Endothelial cell of umbilical vein (primary cell): ENCODE results near the gene SLC30A7. TPM values are rescaled to one million over a fixed set of nuclear protein-coding genes. Genes with fewer than 3 reads are reported as not detected.

Experiments
- BruUV-seq: library from RNA; stranded (reverse); fragments of 400-500 nt; replicated peaks from 2 replicates; lab custom pipeline; 2021; lab: Mats Ljungman, UMichigan
- CTCF ChIA-PET: fragments of 300-600, 350-600 bp; sonication (Branson Sonifier 250); formaldehyde crosslinking; loops from one replicate; lab custom pipeline; 2021; ENCODE audit warnings: antibody characterized with exemption, inconsistent platforms; lab: Charles Lee
- POLR2A ChIA-PET: fragments of 300-600, 350-600 bp; sonication (Branson Sonifier 250); formaldehyde crosslinking; loops from one replicate; lab custom pipeline; 2021; ENCODE audit warnings: antibody characterized with exemption, inconsistent platforms; lab: Charles Lee
- DNase-seq: peaks from one replicate; pipeline ENCODE4 v3.0.0-alpha.2; 2011; ENCODE audit warnings: low read depth, low spot score
- FAIRE-seq: peaks from 2 replicates; lab custom pipeline; 2011; peaks lifted over from hg19 to GRCh38; lab: Jason Lieb, UNC
- H2AFZ ChIP-seq: 2 replicates; pipeline ENCODE4 v1.6.0; 2012; ENCODE audit warnings: low read depth, low read length, control low read depth, inconsistent platforms
- H3K27ac ChIP-seq: 2 replicates; pipeline ENCODE4 v1.5.1; 2011; ENCODE audit warnings: low read depth, mild to moderate bottlenecking, control low read depth, low read length, moderate library complexity; ENCODE audit not compliant: insufficient read depth
- H3K27me3 ChIP-seq, 2 experiments: 2 replicates each; pipeline versions ENCODE4 v1.6.0 to v1.6.1; 2011; ENCODE audit warnings: low read length in 2 of 2, mixed read lengths in 1 of 2; ENCODE audit not compliant: control insufficient read depth in 2 of 2, insufficient read depth in 2 of 2
- H3K36me3 ChIP-seq, 2 experiments: 2 replicates in 1 of 2; 3 replicates in 1 of 2; pipeline ENCODE4 v1.5.1; 2011; ENCODE audit warnings: low read length in 2 of 2, mild to moderate bottlenecking in 1 of 2, moderate library complexity in 1 of 2; ENCODE audit not compliant: control insufficient read depth in 2 of 2, insufficient read depth in 2 of 2; ENCODE audit errors: extremely low read depth in 1 of 2
- H3K4me1 ChIP-seq: 3 replicates; pipeline ENCODE4 v1.5.1; 2011; ENCODE audit warnings: mild to moderate bottlenecking, low read length; ENCODE audit not compliant: control insufficient read depth, insufficient read depth; ENCODE audit errors: extremely low read depth
- H3K4me2 ChIP-seq: 2 replicates; pipeline ENCODE4 v1.6.1; 2011; ENCODE audit warnings: low read length, control low read depth, mixed read lengths; ENCODE audit not compliant: insufficient read depth
- H3K4me3 ChIP-seq, 3 experiments: fragments of 200-600 bp in 1 of 3; sonication (generic), shearing (Covaris generic) in 1 of 3; replicated peaks in 1 of 3; 2 replicates each; pipeline ENCODE4 v1.5.1; 2011 to 2016; ENCODE audit warnings: control low read depth in 3 of 3, low read length in 3 of 3, mild to moderate bottlenecking in 2 of 3, inconsistent platforms in 1 of 3, low read depth in 1 of 3, moderate library complexity in 1 of 3; ENCODE audit not compliant: insufficient read depth in 1 of 3
- H3K79me2 ChIP-seq: 2 replicates; pipeline ENCODE4 v1.6.0; 2012; ENCODE audit warnings: low read length, inconsistent platforms; ENCODE audit not compliant: control insufficient read depth, insufficient read depth
- H3K9ac ChIP-seq: replicated peaks from 2 replicates; pipeline ENCODE3; 2011; ENCODE audit warnings: low read length, control low read depth; ENCODE audit not compliant: insufficient read depth; ENCODE audit errors: extremely low read depth
- H3K9me1 ChIP-seq: replicated peaks from 3 replicates; pipeline ENCODE4 v1.6.0; 2011; ENCODE audit warnings: mild to moderate bottlenecking, low read length; ENCODE audit not compliant: control insufficient read depth, insufficient read depth; ENCODE audit errors: extremely low read depth
- H3K9me3 ChIP-seq: replicated peaks from 2 replicates; pipeline ENCODE4 v1.5.1; 2012; ENCODE audit warnings: low read length, inconsistent platforms; ENCODE audit not compliant: control insufficient read depth, insufficient read depth
- H4K20me1 ChIP-seq: replicated peaks from 2 replicates; pipeline ENCODE3; 2011; ENCODE audit warnings: mild to moderate bottlenecking, low read length; ENCODE audit not compliant: control insufficient read depth, insufficient read depth; ENCODE audit errors: extremely low read depth
- EZH2 ChIP-seq: IDR thresholded peaks from 2 replicates; pipeline ENCODE4 v1.6.1; 2012; ENCODE audit warnings: borderline replicate concordance, low read depth, mild to moderate bottlenecking, moderate library complexity, low read length, inconsistent platforms; ENCODE audit not compliant: severe bottlenecking
- FOS ChIP-seq: IDR thresholded peaks from 2 replicates; pipeline ENCODE4 v1.6.1; 2011; ENCODE audit warnings: mild to moderate bottlenecking, low read length, moderate library complexity, borderline replicate concordance; ENCODE audit not compliant: insufficient read depth
- GATA2 ChIP-seq: IDR thresholded peaks from 2 replicates; pipeline ENCODE4 v1.7.0; 2011; ENCODE audit warnings: low read depth, mild to moderate bottlenecking, moderate library complexity, mixed read lengths, low read length; ENCODE audit not compliant: insufficient read length, insufficient read depth
- JUN ChIP-seq: IDR thresholded peaks from 2 replicates; pipeline ENCODE4 v1.6.1; 2011; ENCODE audit warnings: borderline replicate concordance, low read depth; ENCODE audit not compliant: insufficient read length, insufficient read depth
- MAX ChIP-seq: IDR thresholded peaks from 2 replicates; pipeline ENCODE4 v1.6.1; 2011; ENCODE audit not compliant: insufficient read depth, insufficient read length
- MYC ChIP-seq: IDR thresholded peaks from one replicate; pipeline ENCODE4 v1.6.1; 2011; ENCODE audit warnings: mild to moderate bottlenecking, low read depth, low read length
- POLR2A ChIP-seq: IDR thresholded peaks from 2 replicates; pipeline ENCODE4 v1.6.1; 2012; ENCODE audit warnings: low read depth, mild to moderate bottlenecking, control low read depth, low read length
- POLR2AphosphoS5 ChIP-seq: IDR thresholded peaks from 2 replicates; pipeline ENCODE4 v1.6.1; 2012; ENCODE audit warnings: low read depth, mild to moderate bottlenecking, control low read depth, low read length, moderate library complexity; ENCODE audit not compliant: insufficient read depth
- dilution Hi-C: fragments of 300-500 bp; cut with MboI; formaldehyde crosslinking; loops from one replicate; pipeline ENCODE4 v1.15.0; 2019; ENCODE audit warnings: low sequenced_read_pairs; ENCODE audit not compliant: extremely low pct_ligation_motif_present
- intact Hi-C: fragments of 100-400 bp; cut with micrococcal nuclease; formaldehyde crosslinking; loops from one replicate; pipeline ENCODE4 v1.10.0; 2022
- polyA plus RNA-seq, 4 experiments: library from polyadenylated mRNA; depleted of rRNA in 3 of 4; stranded (reverse) in 3 of 4; unstranded in 1 of 4; fragments of >200 nt; gene quantifications; 2 replicates each; pipeline versions ENCODE4 v1.2.1 to v1.2.3, GENCODE V29; 2011 to 2012; ENCODE audit warnings: missing spikeins in 1 of 4
- total RNA-seq: library from RNA; stranded (reverse); gene quantifications from 2 replicates; pipeline ENCODE4 v1.2.3, GENCODE V29; 2021
- TF ChIP-seq, protein P1 (sequence below), 2 donors: IDR thresholded peaks; 1 replicate in 1 of 2; 2 replicates in 1 of 2; pipeline ENCODE4 v1.5.1; 2011; ENCODE audit warnings: low read length in 2 of 2, mild to moderate bottlenecking in 2 of 2, moderate library complexity in 2 of 2, control low read depth in 1 of 2, inconsistent platforms in 1 of 2, low read depth in 1 of 2; ENCODE audit not compliant: insufficient read depth in 1 of 2; ENCODE audit errors: extremely low read depth in 1 of 2

The SLC30A7 gene
- total and polyA plus RNA-seq, 2 donors (not counting 3 experiments of a cell fraction or from before 2014, with no cell fraction given) = 9.3 to 38.6 TPM

DNA sequence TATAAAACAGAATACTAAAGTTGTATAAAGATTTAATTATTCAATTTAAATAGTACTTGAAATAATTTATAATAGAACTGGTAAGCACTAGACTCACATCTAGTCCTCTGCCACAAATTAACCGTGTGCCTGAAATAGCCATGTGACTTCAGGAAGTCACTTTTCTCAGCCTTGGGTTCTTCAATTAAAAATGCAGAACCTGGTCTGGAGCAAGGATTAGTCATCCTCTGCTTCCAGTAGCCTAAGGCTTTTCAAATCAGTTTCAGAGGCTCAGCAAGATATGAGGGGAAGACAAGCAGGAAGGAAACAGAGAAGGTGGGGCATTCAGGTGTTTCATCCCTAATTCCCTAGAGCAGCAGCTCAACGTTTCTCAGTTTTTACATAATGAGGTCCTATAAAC is 106.7 kb downstream of the SLC30A7 start:
- CTCF ChIA-PET = interaction anchor here (0.8 to 1.2 kb wide), 5 partner anchors 10 to 286 kb away, joined by 3 to 4 read pairs (median 3); no protein-coding TSS in a partner anchor
- no peaks in the 10 kb centered on the region for H4K20me1 ChIP-seq
- H3K79me2 ChIP-seq = no peaks in the 10 kb centered on the region
- H3K9me1 ChIP-seq = no peaks in the 10 kb centered on the region
- H3K27ac ChIP-seq = peak overlapping the region; percentile 43
- intact Hi-C loops = no loop called here
- H3K9me3 ChIP-seq = no peaks in the 10 kb centered on the region
- POLR2A ChIA-PET = no interaction called here
- DNase-seq = peak; percentile 75
- dilution Hi-C loops = no loop called here
- H3K9ac ChIP-seq = no peak overlapping the region
- no TSS peak for BruUV-seq
- peak overlapping the region; percentile 17 for H3K4me2 ChIP-seq
- no peak overlapping the region for H3K4me3 ChIP-seq
- no peaks in the 10 kb centered on the region for H3K27me3 ChIP-seq
- no peaks in the 10 kb centered on the region for H3K36me3 ChIP-seq
- TF ChIP-seq, protein P1, sequence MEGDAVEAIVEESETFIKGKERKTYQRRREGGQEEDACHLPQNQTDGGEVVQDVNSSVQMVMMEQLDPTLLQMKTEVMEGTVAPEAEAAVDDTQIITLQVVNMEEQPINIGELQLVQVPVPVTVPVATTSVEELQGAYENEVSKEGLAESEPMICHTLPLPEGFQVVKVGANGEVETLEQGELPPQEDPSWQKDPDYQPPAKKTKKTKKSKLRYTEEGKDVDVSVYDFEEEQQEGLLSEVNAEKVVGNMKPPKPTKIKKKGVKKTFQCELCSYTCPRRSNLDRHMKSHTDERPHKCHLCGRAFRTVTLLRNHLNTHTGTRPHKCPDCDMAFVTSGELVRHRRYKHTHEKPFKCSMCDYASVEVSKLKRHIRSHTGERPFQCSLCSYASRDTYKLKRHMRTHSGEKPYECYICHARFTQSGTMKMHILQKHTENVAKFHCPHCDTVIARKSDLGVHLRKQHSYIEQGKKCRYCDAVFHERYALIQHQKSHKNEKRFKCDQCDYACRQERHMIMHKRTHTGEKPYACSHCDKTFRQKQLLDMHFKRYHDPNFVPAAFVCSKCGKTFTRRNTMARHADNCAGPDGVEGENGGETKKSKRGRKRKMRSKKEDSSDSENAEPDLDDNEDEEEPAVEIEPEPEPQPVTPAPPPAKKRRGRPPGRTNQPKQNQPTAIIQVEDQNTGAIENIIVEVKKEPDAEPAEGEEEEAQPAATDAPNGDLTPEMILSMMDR (IDR thresholded peaks at IDR 0.05; ENCODE audit: extremely low read depth in 1 of 2, insufficient read depth in 1 of 2, low read depth in 1 of 2, low read length in 2 of 2) = no peak
- TF ChIP-seq FOS = peak; percentile 51
- FAIRE-seq = peak; percentile 63
- no peak overlapping the region for H2AFZ ChIP-seq
- H3K4me1 ChIP-seq = peaks cover 38% of the 10 kb centered on the region

GRCh38 chr1:101003012-101003650 is 107.2 kb downstream of the SLC30A7 start:
- intact Hi-C loops = no loop called here
- DNase-seq = peak; percentile 46
- Histone ChIP-seq H2AFZ (no peak overlapping the region), H3K4me3 (no peak overlapping the region), H3K79me2 (no peaks in the 10 kb centered on the region), H3K36me3 (no peaks in the 10 kb centered on the region), H4K20me1 (no peaks in the 10 kb centered on the region), H3K4me1 (peaks cover 38% of the 10 kb centered on the region), H3K27me3 (no peaks in the 10 kb centered on the region), H3K4me2 (peak overlapping the region; percentile 17), H3K9me1 (no peaks in the 10 kb centered on the region), H3K9ac (no peak overlapping the region), H3K9me3 (no peaks in the 10 kb centered on the region), H3K27ac (peak overlapping the region; percentile 43)
- no TSS peak for BruUV-seq
- FAIRE-seq = peak; percentile 52
- POLR2A ChIA-PET = no interaction called here
- no peak for TF ChIP-seq GATA2
- TF ChIP-seq, protein P1 (IDR thresholded peaks at IDR 0.05; ENCODE audit: extremely low read depth in 1 of 2, insufficient read depth in 1 of 2, low read depth in 1 of 2, low read length in 2 of 2) = no peak
- no peak for TF ChIP-seq MYC
- no peak for TF ChIP-seq EZH2
- TF ChIP-seq FOS = no peak
- no peak for TF ChIP-seq MAX
- no peak for TF ChIP-seq POLR2AphosphoS5
- TF ChIP-seq POLR2A = no peak
- no peak for TF ChIP-seq JUN
- CTCF ChIA-PET = interaction anchor here (0.8 to 1.2 kb wide), 4 partner anchors 9 to 235 kb away, joined by 3 to 4 read pairs (median 3); no protein-coding TSS in a partner anchor
- dilution Hi-C loops = no loop called here
